Left cardiac atrium (tissue), 4 donors: ENCODE results near the gene TMEM39A. TPM values are rescaled to one million over a fixed set of nuclear protein-coding genes. Genes with fewer than 3 reads are reported as not detected.
A peak's percentile ranks its signal among the peaks of the same experiment; 100 is the strongest.

ENCODE experiments used
- ATAC-seq, 2 donors: fragments of 200-7000 bp; cut with Tn5 transposase; one replicate each; pipeline ENCODE4 v1.9.1; 2020; ENCODE audit warnings: mild to moderate bottlenecking in 2 of 2, moderate library complexity in 2 of 2
- DNase-seq: peaks from one replicate; pipeline ENCODE4 v3.0.0-alpha.2; 2020
- intact Hi-C, 2 donors: fragments of 100-400 bp; cut with DNase I; formaldehyde crosslinking; loops; one replicate each; pipeline versions ENCODE4 v1.14.1 to v1.15.1; 2022 to 2023
- total RNA-seq, 2 donors: library from RNA; stranded (reverse); fragmentation: NEBNext Ultra II Directional; extraction: Animal tissue kit (Norgen Biotek cat#: 25700); gene quantifications; one replicate each; pipeline ENCODE4 v1.2.1, GENCODE V29; 2021
- donor health status: DM: no; HTN: yes; CAD: no.
- donor health status: DM: no; HTN: yes; CAD: no; lungs with severe emphysema.
- donor health status: DM: yes; HTN: yes; CAD: no.
- donor health status: Dilated cardiomyopathy.

The TMEM39A gene
- total RNA-seq, 2 donors from 2014 or later, result 27.0 to 40.5 TPM

DNA sequence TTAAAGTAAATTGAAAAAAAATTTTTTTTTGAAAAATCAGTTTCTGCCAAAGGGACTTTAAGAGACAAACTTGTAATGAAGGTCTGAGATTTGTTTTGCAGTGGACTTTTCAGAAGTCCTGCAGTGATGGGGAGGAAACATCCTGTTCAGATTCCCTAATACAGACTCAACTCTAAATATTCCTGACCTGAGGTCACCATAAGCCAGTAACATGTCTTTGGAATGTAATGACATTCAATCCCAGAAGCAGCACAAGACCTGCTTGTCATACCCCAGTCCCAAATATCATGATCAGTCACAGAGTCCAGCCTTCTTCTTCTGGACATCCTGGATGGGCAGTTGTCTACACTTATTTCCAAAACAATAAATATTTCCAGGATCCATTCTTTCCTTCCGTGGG, 53.6 kb downstream of the TMEM39A start:
- ATAC-seq, result no peak
- intact Hi-C loops, result loop anchor here in 1 of 2 donors (10.0 kb wide), 1 partner anchor 275 kb away; no protein-coding TSS in a partner anchor
- DNase-seq, result no peak

DNA sequence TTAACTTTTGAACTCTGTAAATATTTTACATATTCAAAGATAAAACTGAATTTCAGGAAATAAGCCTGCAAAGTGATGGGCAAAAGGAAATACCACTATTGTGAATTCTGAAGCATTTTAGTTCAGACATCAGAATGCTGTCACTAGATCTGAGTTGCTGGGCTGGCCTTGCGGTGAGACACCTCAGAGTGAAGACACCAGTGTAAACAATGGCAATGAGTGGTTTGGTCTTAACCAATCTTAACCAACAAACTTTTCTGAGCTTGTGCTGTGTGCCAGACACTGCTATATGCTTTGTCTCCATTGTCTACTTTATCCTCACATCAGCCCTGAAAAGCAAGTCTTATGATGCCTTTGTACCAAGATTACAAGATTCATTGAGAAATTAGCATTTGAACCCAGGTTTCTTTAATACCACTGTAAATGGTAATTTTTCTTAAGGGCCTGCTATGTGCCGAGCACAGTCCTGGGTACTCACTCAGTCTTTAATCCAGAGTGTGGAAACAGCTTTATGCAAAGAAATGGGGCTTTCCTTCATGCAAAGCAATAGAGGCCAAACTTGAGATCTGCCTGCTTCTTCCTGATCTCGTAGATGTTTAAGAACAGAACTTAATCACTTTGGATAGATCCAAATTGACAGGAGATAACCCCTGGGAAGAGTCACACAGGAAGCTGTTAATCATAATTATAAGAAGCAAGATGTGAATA, 55.0 kb downstream of the TMEM39A start:
- ATAC-seq, result no peak
- no peak for DNase-seq
- intact Hi-C loops, result no loop called here

GRCh38 chr3:119405315-119405714, 58.1 kb downstream of the TMEM39A start:
- intact Hi-C loops, result no loop called here
- DNase-seq, result no peak
- ATAC-seq, result peak in 1 of 2 donors; percentile 27

- DNase-seq, result no peak
- intact Hi-C loops, result no loop called here
- no peak for ATAC-seq
Observed at GRCh38 chr3:119403201-119403600, 60.2 kb downstream of the TMEM39A start.

DNA sequence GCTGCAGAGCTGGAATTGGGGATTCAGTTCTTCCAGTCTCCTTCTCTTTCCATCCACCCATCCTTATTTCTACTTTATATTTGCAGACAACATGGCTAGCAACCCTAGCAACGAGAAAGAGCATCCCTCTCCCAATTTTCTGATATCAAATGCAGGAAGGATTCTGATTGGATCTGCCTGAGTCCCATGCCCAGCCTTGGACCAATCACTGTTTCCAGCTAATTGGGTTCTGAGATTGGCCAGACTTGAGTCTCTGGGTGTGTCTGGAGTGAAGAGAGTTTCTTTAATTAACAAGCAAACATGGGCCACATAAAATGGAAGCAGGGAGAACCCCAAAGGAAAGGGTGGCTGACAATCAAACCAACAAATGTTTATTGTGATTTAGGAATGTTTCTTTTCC, 60.6 kb downstream of the TMEM39A start:
- ATAC-seq, result no peak
- intact Hi-C loops, result no loop called here
- DNase-seq, result no peak

GRCh38 chr3:119401503-119402440, 61.6 kb downstream of the TMEM39A start:
- ATAC-seq (no peak), DNase-seq (no peak)
- intact Hi-C loops, result no loop called here

DNA sequence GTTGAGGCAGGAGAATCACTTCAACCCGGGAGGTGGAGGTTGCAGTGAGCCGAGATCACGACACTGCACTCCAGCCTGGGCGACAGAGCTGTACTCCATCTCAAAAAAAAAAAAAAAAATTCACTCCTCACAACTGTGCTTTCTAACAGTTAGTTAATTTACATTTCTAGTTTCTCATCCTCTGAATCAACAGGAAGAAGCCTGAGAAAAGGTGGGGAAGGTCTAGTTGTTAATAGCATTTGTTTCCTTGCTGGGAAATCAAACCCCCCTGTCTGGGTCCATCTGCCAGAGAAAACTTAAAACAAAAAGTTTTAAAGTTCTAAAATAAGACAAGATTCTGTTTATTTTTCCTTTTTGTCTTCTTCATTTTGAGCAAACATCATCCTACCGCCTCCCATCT, 62.3 kb downstream of the TMEM39A start:
- ATAC-seq (no peak), DNase-seq (no peak)
- intact Hi-C loops, result no loop called here

DNA sequence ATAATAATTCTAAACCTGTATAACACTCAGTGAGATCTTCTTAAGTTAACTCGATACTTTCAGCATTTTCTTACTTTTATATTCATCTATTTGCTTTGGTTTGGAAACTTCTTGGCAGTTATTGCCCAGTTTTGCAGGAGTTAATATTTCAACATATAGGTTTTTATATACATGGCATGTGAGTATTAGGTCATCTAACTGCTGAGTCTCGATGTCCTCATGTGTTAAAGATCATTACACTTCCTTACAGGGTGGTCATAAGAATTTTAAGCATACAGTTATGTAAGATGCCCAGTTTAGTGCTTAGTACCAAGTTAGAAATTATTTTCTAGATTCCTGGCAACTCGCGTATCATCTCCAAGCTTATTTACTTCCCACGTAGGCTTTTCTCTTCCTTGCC, 62.9 kb downstream of the TMEM39A start:
- ATAC-seq (no peak), DNase-seq (no peak)
- intact Hi-C loops, result no loop called here

GRCh38 chr3:119396870-119397269, 66.5 kb downstream of the TMEM39A start:
- ATAC-seq (no peak), DNase-seq (no peak)
- intact Hi-C loops, result no loop called here

- intact Hi-C loops, result no loop called here
- ATAC-seq (no peak), DNase-seq (no peak)
Observed at GRCh38 chr3:119395923-119396358, 67.5 kb downstream of the TMEM39A start.

DNA sequence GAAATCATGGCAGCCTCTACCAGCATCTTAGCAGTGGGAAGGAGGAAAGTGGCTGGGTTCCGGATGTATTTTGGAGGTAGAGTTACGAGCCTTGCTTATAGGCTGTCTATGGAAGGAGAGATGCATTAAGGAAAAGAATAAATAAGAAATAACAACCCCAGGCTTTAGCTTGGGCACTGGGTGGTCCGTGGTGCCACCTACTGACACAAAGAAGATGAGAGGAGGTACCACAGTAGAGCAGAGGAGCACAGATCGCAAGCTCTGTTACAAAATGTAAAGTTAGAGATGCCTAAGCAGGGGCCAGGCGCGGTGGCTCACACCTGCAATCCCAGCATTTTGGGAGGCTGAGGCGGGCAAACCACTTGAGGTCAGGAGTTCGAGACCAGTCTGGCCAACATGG, 74.8 kb downstream of the TMEM39A start:
- ATAC-seq (no peak), DNase-seq (no peak)
- intact Hi-C loops, result no loop called here

DNA sequence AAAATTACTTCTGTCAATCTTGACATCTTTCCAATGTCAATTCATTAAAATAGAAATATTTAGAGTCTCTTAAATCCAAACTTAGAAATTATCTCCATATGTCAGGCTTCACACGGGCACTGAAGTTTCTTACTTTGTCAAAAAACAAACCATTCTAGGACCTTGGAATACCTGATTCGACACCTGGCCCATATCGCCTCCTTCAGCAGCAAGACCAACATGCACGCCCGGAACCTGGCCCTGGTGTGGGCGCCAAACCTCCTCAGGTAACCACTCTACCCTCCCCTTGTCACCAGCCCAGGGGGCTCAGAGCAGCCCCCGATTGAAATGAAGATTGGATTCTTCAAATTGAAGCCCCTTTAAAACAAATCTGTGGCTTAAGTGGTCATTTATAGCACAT, 81.3 kb downstream of the TMEM39A start:
- DNase-seq, result no peak
- ATAC-seq, result no peak
- intact Hi-C loops, result no loop called here

DNA sequence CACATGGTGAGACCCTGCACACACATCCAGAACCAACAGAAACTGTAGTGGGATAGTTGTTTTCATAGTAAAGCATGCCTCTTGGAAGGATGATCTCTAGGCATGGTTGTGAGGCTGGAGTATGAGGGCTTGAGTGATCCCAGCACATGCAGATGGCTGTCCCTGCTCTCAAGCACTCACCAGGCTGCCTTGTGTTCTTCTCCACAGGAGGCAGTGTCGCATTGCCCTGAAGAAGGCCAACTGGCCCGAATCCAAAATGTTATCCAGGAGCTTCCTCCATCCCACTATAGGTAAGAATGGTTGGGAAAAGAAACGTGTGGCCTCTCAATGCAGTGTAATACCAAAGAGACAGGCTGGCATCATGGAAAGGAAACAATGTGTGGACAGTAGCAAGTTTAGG, 82.7 kb downstream of the TMEM39A start:
- ATAC-seq (no peak), DNase-seq (no peak)
- intact Hi-C loops, result no loop called here

Other genes with a start within 250 kb of the TMEM39A start
- gene B4GALT4, start 222.7 kb downstream of the TMEM39A start, total RNA-seq, result 10 to 100 TPM; 13.3 to 15.9 TPM
- gene ARHGAP31, start 169.2 kb downstream of the TMEM39A start, total RNA-seq, result 10 to 100 TPM; 33.5 to 44.0 TPM
- 10 to 100 TPM in 1 of 2 donors, 1 to 10 TPM in 1; 6.7 to 15.6 TPM for gene POGLUT1, start 5.3 kb upstream of the TMEM39A start, total RNA-seq
- 100 to 1,000 TPM; 190 to 200 TPM for gene TIMMDC1, start 34.9 kb upstream of the TMEM39A start, total RNA-seq
- gene CD80, start 96.0 kb upstream of the TMEM39A start, total RNA-seq, result under 1 TPM; 0.10 to 0.21 TPM
- gene ADPRH, start 115.9 kb upstream of the TMEM39A start, total RNA-seq, result 10 to 100 TPM in 1 of 2 donors, 1 to 10 TPM in 1; 9.4 to 10.8 TPM
- gene PLA1A, start 134.3 kb upstream of the TMEM39A start, total RNA-seq, result 1 to 10 TPM; 1.5 to 8.7 TPM
- 100 to 1,000 TPM; 383 to 677 TPM for gene POPDC2, start 197.0 kb upstream of the TMEM39A start, total RNA-seq
- 100 to 1,000 TPM; 101 to 120 TPM for gene COX17, start 213.8 kb upstream of the TMEM39A start, total RNA-seq
- under 1 TPM; 0.58 to 0.91 TPM for gene CFAP91, start 239.4 kb upstream of the TMEM39A start, total RNA-seq